HCEC 1CT (cell line): ENCODE results near the gene TNS4.
A peak's percentile ranks its signal among the peaks of the same experiment; 100 is the strongest.

Experiments used
- DNase-seq: peaks from one replicate; pipeline ENCODE4 v3.0.0-alpha.2; 2017

Gene TNS4

GRCh38 chr17:40516581-40517285, 15.3 kb upstream of the TNS4 start:
- DNase-seq: peak; percentile 39

GRCh38 chr17:40515491-40516041, 14.1 kb upstream of the TNS4 start:
- no peak for DNase-seq

GRCh38 chr17:40515011-40515410, 13.6 kb upstream of the TNS4 start:
- DNase-seq: no peak

GRCh38 chr17:40514013-40514875, 12.8 kb upstream of the TNS4 start:
- DNase-seq: no peak

- DNase-seq: no peak
Measured at GRCh38 chr17:40511667-40512220, 10.3 kb upstream of the TNS4 start.

GRCh38 chr17:40511136-40511535, 9.7 kb upstream of the TNS4 start:
- DNase-seq: no peak

- no peak for DNase-seq
Measured at GRCh38 chr17:40510328-40510648, 8.9 kb upstream of the TNS4 start.

GRCh38 chr17:40509626-40510327, 8.4 kb upstream of the TNS4 start:
- DNase-seq: no peak

GRCh38 chr17:40506786-40507185, 5.4 kb upstream of the TNS4 start:
- DNase-seq: no peak

GRCh38 chr17:40503154-40503553, 1.7 kb upstream of the TNS4 start:
- no peak for DNase-seq

GRCh38 chr17:40502716-40503115, 1.3 kb upstream of the TNS4 start:
- DNase-seq: no peak

- no peak for DNase-seq
Measured at GRCh38 chr17:40500709-40501108, 714 bp downstream of the TNS4 start.

- no peak for DNase-seq
Measured at GRCh38 chr17:40500190-40500589, 1.2 kb downstream of the TNS4 start.

GRCh38 chr17:40499551-40500189, 1.8 kb downstream of the TNS4 start:
- peak; percentile 52 for DNase-seq

- DNase-seq: no peak
Measured at GRCh38 chr17:40498281-40499084, 2.9 kb downstream of the TNS4 start.

GRCh38 chr17:40497695-40498094, 3.7 kb downstream of the TNS4 start:
- DNase-seq: peak; percentile 52

- no peak for DNase-seq
Measured at GRCh38 chr17:40496634-40497420, 4.6 kb downstream of the TNS4 start.

GRCh38 chr17:40496170-40496569, 5.3 kb downstream of the TNS4 start:
- DNase-seq: no peak

GRCh38 chr17:40495140-40495539, 6.3 kb downstream of the TNS4 start:
- no peak for DNase-seq

- no peak for DNase-seq
Measured at GRCh38 chr17:40493697-40494096, 7.7 kb downstream of the TNS4 start.

- DNase-seq: no peak
Measured at GRCh38 chr17:40491486-40491885, 9.9 kb downstream of the TNS4 start.
